HG02763 (cell line): Measurements from ENCODE around the gene KIRREL3.

ENCODE experiments used
- ATAC-seq: cut with Tn5 transposase; IDR thresholded peaks from one replicate; pipeline ENCODE4 v1.9.1; 2021; ENCODE audit warnings: mild to moderate bottlenecking, moderate library complexity; ENCODE audit not compliant: unreplicated experiment

Gene KIRREL3

DNA sequence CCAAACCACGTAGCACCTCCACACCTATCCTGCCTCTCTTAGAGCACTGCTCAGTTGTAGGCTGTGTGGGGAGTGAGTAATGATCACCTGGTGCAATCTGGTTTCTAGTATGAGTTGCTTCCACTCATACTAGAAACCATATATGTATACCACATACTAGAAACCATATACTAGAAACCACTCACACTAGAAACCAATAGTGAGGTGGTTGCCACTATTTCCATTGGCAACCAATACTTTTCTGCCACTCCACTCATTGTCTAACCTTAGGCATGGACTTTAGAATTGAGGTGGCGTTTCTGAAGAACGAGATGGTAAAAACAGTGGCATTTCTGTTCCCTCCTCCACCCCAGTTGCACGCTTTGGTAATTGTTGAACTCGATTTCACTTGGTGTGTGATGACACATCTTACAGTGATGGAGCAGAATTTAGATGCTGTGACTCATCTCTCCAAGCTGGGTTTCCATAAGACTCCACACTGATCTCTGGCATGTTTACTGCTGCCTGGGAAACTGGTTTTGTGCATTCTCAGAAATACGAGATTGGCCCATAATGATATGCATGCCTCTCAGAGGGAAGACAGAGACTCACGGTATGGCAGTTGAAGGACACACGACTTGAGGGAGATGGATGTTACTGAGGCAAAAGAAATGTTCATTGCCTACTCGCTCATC lies 82.9 kb downstream of the KIRREL3 start:
- ATAC-seq, result peak; percentile 96

DNA sequence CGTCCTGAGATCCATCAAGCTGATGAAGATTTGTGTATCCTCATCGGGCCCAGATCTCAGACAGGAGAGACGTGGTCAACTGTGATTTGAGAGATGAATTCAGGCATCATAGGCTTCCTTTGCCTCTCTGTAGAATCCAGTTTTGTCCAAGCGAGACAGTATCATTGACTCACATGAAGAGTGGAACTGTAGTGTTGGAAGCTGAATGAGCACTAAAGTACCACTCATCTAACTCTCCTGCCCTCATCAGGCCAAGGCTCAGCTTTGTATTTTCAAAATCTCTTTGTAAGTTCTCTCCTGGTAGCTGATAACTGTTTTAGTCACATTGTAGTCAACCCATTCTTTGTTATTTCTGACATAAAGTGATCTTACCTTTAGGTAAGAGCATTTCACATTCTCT lies 85.1 kb downstream of the KIRREL3 start:
- ATAC-seq, result no peak

DNA sequence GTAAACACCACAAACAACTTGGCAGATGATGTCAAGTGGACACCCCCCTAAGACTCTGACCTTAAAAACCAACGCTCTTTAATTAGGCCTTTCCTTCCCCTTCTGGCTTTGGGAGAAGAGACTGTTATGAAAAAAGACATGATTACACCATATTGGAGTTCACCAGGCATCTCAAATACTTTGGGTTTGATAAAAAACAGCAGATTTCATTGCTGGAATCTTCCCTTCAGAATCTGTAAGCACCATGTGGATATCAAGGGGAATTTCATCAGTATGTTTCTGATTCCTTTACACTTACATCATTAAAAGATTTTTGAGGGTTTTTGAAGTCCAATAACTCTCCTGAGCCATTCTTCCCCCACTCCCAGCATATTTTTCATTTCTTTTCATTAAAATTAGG lies 85.6 kb downstream of the KIRREL3 start:
- no peak for ATAC-seq

DNA sequence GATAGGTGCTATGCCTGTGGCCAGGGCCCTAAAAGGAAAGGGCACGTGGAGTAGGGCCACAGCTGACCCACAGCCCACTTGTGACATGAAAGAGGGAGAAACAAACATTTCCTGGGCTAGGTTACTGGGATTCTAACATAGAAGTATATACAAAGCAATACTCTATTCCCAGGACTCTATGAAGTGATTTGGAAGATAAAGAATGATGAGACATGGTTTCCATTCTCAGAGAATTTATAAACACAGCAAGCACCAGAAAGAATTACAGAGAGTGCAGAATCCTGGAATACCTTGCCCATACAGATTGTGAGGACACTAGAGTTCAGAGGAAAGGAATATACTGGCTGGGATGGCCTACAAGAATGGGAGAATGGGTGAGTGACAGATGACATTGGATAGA lies 86.4 kb downstream of the KIRREL3 start:
- no peak for ATAC-seq

DNA sequence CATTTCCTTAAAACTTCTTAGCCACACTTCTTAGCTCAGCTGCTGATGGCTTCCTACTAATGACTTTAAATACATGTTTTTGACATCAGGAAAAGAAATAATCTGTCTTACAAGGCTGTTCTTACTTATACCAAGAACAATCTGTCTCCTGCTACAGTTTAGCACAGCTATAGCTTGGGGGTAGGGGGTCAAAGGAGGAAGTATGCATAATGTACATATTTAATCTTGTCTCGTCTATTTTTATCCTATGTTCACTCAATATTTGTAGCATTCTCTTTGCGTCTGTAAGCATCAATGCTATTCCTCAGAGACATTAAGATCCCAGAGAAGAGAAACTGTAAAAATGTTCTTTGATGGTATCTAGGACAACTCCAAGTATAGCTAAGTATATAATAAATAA lies 96.0 kb downstream of the KIRREL3 start:
- ATAC-seq, result no peak

DNA sequence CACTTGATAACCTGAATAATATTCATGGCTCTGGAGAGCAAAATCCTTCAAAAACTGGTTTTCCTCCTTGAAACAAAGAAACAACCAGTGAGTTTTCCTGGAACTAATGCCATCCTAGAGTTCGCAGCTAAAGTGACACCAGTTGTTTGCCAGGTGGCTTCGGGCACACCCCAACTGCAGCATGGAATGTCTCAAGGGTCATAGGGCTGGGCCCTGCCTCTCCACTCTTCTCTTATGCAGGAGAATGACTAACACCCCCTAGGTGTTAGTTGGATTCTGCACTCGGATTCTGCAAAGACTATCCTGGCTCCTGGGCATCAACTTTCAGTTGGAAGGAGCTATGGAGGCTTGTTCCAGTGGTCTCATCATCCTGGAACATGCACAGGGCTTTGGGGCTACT lies 98.8 kb downstream of the KIRREL3 start:
- no peak for ATAC-seq

DNA sequence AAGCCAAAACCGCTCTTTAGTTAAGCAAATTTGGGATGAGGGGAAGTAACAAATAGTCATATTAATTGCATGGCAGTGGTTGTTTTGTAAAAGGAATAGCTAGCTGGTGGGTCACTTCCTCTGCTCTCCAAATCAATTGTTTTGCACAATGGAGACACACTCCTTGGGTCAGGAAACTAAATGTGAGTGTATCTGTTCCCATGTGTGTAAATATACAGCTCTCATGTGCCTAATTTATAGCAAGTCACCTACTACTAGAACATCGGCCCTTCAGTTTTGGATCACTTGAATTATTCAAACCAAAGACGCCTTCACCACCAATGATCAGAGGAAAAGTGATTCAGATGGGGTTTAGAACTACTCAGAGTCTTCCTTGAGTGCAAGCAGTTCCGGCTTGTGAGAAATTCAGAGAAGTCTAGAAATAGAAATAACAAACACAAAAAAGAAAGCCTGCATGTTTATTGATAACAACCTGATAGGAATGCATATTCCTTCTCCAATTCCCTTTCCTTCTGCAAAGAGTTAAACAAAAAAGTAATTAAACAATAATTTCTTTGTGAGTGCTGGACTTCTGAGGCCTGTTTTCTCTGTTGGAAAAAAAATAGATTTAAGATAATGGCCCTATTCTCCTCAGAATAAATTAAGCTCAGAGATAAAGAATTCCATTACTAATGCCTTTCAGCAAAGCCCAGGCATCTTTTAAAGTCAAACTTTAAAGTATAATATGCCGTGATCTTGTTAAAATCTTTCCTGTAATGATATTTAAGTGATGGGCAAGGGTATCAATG lies 100.4 kb downstream of the KIRREL3 start:
- no peak for ATAC-seq

DNA sequence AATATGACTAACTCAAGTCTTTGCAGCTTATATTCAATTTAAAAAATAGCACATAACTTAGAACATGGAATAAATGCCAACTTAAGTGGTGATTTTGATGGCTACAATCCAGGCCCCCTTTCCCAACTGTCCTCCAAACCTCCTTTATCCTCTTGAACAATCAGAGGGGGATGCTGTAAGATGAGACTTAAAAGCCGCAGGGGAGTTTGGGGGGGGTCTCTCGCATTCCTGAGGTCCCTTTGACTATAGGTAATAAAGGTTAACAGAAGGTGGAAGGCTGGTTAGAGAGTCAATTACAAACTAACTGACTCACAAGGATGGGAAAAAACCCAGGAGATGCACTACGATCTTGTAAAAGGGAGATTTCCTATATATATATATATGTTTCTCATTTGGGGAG lies 101.8 kb downstream of the KIRREL3 start:
- no peak for ATAC-seq

DNA sequence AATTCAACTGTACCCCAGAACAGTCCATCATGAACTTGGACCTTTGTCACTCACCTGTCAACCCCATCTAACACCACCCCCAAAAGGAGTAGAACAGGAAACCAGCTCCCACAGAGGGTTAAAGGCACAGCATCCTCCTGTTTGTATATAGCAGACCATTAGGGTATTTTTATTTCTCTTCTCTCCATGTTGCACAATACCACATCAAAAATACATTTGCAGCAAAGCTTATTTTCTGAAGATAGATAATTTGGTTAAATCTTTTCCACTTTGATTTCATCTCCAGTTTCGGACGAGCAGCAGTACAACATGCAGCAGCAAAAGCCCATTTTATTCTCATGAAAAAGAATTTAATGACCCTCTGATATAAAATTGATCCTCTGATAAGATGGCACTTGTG lies 103.1 kb downstream of the KIRREL3 start:
- no peak for ATAC-seq

DNA sequence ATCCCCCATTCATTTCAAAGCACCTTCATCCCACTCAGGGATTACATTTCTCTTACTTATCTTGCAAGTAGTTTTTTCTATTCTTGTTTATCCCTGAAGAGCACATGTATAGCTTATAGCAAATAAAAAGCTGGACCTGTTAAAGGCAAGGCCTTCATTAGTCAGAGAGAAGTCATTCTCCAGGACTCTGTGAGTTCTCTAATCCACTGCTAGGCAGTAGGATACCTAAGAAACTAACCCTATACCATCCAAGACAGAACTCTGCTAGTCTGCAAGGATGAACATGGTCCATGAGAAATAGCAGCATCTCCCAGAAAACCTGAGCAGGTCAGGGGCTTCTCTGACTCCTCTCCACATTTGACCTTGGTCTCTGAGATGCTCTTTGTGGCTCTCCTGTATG lies 104.5 kb downstream of the KIRREL3 start:
- no peak for ATAC-seq

DNA sequence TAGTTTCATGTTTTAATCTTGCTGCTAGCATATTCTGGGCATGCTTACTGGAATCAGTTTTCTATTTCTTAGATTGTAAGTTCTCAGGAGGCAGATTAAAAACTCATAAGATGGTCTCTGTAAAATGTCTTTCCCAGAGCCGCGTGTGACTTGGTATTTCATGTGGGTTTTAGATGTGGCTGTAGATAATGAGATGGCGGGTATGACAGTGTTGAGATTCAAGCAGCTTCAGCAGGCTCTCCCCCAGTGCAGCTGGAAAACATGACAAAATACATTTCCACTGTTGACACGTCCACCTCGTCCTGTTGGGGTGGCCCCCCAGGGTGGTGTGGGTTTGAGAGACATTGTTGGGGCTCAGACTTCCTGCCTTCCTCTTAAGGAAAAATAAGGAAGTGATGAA lies 106.8 kb downstream of the KIRREL3 start:
- no peak for ATAC-seq

DNA sequence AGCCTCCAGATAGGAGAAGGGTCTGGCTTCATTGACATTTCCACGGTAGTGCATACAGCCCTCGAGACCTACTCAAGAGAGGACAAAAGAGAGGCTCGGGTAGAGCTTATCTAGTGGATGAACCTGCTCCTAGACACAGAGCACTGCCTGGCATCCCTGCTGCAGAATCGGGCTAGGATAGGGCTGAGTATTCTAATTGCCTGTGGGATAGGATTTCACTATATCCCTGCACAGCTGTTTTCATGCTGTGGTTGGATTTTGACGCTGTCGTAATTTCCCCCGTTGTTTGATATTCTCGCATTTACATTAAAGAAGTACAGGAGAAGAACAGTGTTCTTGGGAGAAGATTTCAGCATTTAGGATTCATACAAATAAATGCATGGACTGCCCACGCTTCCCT lies 107.8 kb downstream of the KIRREL3 start:
- ATAC-seq, result no peak

DNA sequence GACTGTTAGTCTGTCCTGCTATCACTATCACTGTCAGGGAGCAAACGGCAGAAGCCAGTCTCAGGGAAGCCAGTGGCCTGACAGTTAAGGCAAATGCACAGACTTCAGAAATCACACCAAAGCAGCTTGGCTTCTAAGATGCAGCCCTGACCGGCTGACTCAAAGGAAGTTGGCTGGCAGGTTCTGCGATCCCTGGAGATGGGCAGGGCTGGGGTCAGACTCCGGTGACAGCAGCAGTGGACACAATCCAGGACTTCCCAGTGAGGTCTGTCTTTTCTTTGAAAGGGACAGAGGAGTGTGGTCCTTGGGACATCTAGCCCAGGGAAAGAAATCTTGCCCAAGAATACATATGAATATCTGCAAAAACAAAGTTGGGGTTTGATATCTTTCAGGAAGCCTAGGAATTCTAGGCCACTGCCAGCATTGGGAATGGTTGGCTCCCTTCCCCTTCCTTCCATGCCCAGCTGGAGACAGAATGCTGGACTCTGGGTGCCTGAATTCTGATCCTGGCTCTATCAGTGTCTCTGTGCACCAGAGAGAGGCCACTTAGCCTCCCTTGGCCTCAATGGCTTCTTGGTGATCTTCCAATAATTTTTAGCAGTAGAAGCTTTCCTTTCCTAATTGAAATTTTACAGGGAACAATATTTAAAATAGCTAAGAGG lies 108.9 kb downstream of the KIRREL3 start:
- ATAC-seq, result no peak

DNA sequence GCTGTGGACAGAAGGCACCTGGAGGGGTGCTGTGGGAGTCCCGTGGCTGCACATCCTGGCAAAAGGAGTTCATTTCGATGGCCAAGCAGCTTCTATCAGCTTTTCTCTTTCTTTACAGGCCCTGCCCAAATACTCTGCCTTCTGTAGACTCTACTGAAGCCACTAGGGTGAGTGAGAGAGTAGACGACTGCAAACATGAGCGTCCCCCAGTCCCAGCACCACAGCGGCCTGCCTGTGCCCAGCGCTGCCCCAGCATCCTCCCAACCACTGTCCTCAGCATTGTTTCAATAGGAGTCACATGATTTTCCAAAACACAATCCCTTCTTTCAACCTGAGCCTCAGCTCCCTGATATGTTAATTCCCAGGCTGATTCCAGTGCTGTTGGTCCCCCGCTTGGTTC lies 110.0 kb downstream of the KIRREL3 start:
- ATAC-seq, result no peak

DNA sequence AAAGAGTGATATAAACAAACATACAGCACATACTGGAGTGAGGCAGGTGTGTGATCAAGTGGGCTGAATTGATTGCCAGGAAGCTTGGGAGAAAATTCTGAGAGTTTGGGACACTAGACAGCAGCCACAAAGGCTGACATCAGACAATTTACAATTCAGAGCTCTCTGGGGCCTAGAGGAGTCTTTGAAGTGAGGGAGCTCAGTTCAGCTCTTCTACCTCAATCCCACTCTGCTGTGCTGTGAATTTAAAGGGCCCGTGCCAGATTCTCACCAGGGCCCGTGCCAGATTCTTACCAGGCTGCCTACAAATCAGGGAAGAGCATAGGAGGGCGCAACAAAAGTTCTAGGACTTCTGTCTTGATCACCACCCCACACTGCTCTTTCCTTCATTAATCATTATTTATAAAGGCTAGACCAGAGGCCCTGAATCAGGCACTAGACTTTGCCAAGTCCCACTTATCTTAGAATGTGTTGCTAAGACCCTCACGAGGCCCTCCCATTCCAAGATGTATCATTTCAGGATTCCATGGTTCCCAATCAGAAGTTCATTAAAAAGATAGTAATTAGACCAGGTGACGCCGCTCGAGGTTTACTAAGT lies 112.4 kb downstream of the KIRREL3 start:
- ATAC-seq, result no peak

DNA sequence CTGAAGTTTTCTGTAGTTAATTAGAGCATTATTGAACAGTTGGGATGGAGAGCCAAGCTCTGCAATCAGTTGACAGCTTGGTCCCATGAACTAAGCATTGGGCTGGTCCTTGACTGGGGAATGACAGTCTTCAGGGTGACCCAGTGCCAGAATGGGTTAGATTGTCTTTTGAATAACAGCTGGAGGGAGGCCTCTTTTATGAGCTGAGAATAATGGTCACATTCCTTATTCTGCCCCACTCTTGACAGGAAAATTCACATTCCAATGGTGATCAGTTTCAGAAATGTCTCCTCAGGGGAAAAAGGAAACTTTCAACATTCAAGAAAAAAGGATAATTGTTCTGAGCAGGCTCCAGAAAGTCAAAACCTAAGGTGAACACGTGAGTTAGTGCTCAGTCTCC lies 113.9 kb downstream of the KIRREL3 start:
- no peak for ATAC-seq

DNA sequence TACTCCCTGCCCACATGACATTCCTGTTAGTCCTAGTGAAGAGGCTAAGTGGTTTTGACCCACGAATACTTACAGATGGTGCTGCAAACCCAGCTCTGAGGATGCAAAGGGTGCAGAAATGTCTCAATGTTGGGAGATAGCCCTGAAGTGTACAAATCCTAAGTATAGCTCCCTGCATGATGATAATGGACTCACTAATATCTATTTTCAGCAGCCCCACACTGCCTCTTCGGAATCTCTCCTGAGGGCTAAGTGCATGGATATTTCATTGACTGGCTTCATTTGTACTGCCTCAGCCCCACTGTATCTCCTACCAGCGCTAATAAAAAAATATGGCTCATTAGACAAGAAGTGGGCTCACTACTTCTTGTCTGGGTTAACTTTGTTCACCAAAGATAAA lies 114.5 kb downstream of the KIRREL3 start:
- ATAC-seq, result no peak

DNA sequence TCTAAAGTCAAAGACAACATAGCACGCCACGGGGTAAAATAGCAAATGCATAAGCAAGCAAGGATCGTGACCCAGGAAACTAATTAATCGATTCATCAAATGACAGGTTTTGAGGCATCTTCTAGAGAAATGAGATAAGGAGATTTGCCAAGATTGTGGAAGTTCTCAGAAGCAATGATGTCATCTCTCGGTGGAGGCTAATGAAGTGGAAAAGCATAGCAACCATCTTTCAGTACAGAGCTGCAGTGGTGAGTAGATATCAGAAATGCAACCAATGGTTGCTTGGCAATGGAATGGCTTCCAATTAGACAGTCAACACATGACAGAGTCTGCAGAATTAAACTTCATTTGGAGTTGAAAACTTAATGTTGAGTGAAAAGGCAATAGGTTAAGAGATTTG lies 116.0 kb downstream of the KIRREL3 start:
- ATAC-seq, result no peak

DNA sequence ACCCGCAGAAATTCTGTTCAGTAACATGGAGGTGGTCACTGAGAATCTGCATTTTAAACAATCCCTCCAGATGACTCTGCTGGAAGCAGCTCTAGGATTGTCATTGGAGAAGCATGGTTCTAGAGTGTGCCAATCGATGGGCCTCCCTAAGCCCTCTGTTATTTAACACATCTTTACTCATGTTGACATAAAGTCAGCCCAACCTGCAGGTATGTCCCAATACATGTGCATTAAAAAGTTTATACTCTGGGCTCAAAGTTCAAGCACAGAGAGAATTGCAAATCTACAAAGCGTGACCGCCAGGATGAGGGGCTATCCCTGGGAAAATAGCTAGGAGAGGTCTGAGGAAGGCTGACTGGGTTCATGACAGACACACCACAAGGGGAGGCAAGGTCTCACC lies 116.4 kb downstream of the KIRREL3 start:
- ATAC-seq, result no peak

DNA sequence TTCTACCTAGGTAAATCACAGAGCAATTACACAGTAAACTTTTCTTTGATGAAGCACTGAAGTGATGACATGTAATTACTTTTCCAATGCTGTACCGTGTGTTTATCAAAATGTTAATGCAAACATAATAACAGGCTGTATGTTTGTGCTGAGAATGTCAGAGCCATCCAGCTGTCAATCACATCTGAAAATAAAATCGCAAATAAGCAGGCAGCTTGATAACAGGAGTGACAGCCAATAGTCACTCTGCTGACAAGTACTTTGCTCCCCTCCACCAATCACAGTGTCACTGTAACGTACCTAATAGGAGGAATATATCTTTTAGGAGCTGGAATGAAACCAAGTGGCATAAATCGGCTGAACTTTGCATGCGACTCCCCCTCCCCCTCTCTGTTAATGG lies 119.7 kb downstream of the KIRREL3 start:
- no peak for ATAC-seq

DNA sequence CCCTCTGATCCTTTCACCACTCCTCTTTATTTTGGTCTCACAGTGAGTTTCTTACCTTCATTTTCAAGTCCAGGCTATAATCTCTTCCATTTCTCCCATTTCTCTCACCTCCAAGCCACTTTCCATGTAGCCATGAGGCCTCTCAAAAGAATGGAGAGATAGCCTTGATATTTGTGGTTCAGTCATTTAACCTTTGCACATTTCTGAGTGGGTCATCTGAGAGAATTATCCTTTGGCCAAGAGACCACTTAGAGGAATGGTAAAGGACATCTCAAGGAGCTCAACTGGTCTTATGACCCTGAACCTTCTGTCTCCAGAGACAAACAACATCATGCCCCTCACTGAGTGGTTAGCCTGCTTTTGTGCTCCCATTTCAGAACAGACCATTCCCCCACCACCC lies 121.1 kb downstream of the KIRREL3 start:
- ATAC-seq, result no peak
